ENCODE data around the gene UBXN10.

Gene UBXN10

GRCh38 chr1:20152599-20152930, 33.3 kb upstream of the UBXN10 start:
- no peak for DNase-seq

- no peak for DNase-seq
These were observed 32.9 kb upstream of the UBXN10 start for GRCh38 chr1:20153000-20153418.

GRCh38 chr1:20154301-20154831, 31.5 kb upstream of the UBXN10 start:
- no peak for DNase-seq

- DNase-seq = no peak
These were observed 27.4 kb upstream of the UBXN10 start for GRCh38 chr1:20158358-20159070.

GRCh38 chr1:20160034-20160433, 25.9 kb upstream of the UBXN10 start:
- no peak for DNase-seq

- no peak for DNase-seq
These were observed 21.1 kb upstream of the UBXN10 start for GRCh38 chr1:20164694-20165202.

GRCh38 chr1:20165522-20165951, 20.4 kb upstream of the UBXN10 start:
- no peak for DNase-seq

GRCh38 chr1:20166051-20166450, 19.8 kb upstream of the UBXN10 start:
- DNase-seq = no peak

- no peak for DNase-seq
These were observed 18.8 kb upstream of the UBXN10 start for GRCh38 chr1:20167126-20167525.

- no peak for DNase-seq
These were observed 17.1 kb upstream of the UBXN10 start for GRCh38 chr1:20168564-20169491.

- no peak for DNase-seq
These were observed 16.0 kb upstream of the UBXN10 start for GRCh38 chr1:20169932-20170331.

GRCh38 chr1:20172033-20172590, 13.8 kb upstream of the UBXN10 start:
- DNase-seq = no peak

GRCh38 chr1:20174937-20175666, 10.8 kb upstream of the UBXN10 start:
- no peak for DNase-seq

- DNase-seq = no peak
These were observed 7.1 kb upstream of the UBXN10 start for GRCh38 chr1:20178634-20179370.

GRCh38 chr1:20179371-20180128, 6.3 kb upstream of the UBXN10 start:
- DNase-seq = no peak

- DNase-seq = no peak
These were observed 5.6 kb upstream of the UBXN10 start for GRCh38 chr1:20180129-20180843.

- no peak for DNase-seq
These were observed 5.1 kb upstream of the UBXN10 start for GRCh38 chr1:20180844-20181207.

GRCh38 chr1:20182415-20182814, 3.5 kb upstream of the UBXN10 start:
- no peak for DNase-seq

- no peak for DNase-seq
These were observed 2.9 kb upstream of the UBXN10 start for GRCh38 chr1:20183035-20183434.

GRCh38 chr1:20183616-20184271, 2.2 kb upstream of the UBXN10 start:
- DNase-seq = no peak
